Measurements from ENCODE around the gene CORO1C.

GRCh38 chr12:108604208-108604941, 126.9 kb downstream of the CORO1C start:
- TF ChIP-seq CTCF (IDR thresholded peaks at IDR 0.05) (no peak), POLR2AphosphoS5 (IDR thresholded peaks at IDR 0.05) (no peak), POLR2A (IDR thresholded peaks at IDR 0.05) (no peak)

Measured in transverse colon (tissue), 4 donors.